ENCODE results near the gene DNAJC6.

DNAJC6 gene

DNA sequence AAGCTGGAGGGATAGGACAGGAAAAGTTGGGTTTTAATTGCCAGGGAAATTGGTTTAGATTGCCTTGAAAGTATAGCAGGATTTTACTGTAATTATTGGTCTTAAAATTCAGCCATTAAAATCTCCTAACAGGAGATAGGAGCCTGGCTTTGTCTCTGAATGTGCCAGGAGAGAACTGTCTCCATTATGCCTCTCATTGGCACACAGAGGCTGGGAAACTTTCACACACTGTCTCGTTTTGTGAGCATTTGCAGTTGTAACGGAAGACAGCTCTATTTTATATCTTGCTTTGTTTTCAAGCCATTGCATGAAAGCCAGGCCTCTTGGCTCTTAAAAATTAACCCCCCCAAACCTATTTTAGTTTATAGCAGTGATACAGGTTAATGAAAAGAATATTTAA is 12.5 kb downstream of the DNAJC6 start:
- Mint-ChIP-seq H3K27me3 (peaks cover 2% of the 10 kb centered on the region), H3K4me1 (no peaks in the 10 kb centered on the region), H3K4me3 (no peak overlapping the region), H3K36me3 (peaks cover 2% of the 10 kb centered on the region), H3K27ac (no peak overlapping the region), H3K9me3 (peaks cover 12% of the 10 kb centered on the region)

DNA sequence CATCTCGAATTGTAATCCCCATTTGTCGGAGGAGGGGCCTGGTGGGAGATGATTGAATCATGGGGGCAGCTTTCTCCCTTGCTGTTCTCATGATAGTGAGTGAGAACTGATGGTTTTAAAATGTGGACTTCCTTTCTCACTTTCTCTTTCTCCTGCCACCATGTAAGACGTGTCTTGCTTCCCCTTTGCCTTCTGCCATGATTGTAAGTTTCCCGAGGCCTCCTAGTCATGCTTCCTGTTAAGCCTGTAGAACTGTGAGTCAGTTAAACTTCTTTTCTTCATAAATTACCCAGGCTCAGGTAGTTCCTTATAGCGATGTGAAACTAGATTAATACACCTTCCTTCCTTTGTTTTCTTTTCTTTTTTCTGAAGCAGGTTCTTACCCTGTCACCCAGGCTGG is 13.9 kb downstream of the DNAJC6 start:
- Mint-ChIP-seq H3K9me3 (peaks cover 12% of the 10 kb centered on the region), H3K27ac (no peak overlapping the region), H3K36me3 (peaks cover 2% of the 10 kb centered on the region), H3K4me3 (no peak overlapping the region), H3K4me1 (no peaks in the 10 kb centered on the region), H3K27me3 (peaks cover 6% of the 10 kb centered on the region)

DNA sequence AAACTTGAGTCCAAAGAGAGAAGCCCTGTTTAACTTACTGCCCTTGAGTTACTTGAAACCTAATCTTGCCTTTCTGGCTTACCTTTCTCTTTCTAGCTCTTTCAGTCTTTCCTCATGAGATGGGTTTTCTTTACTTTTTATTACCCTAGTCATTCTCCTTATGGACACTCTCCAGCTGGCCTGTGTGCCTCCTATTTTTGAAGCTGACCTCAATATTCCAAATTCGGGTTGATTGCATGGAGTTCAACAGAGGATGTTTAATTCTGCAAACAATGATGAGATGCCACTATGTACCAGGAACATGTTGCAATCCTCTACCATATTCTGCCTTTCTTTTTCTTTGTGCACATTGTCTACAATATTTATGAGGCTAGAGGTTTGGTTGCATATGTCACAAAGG is 20.7 kb downstream of the DNAJC6 start:
- Mint-ChIP-seq H3K4me1 (no peaks in the 10 kb centered on the region), H3K27ac (no peak overlapping the region), H3K27me3 (peaks cover 13% of the 10 kb centered on the region), H3K4me3 (no peak overlapping the region), H3K9me3 (no peaks in the 10 kb centered on the region), H3K36me3 (no peaks in the 10 kb centered on the region)

DNA sequence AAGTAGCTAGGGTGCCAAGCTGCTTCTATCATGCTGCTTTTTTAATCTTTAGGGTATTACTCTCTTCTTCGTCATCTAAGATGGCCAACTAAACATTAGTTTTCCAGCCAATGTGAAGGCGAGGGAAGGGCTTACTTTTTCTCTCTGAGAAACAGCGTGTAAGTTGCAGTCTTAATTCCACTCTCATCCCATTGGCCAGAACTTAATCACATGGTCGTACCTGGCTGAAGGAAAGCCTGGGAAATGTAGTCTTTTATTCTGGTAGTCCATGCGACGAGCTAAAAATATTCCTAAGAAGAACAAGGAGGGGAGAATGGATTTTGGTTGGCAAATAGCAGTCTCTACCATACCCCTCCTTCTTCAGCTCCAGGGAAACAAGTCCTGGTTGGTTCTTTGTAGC is 21.5 kb downstream of the DNAJC6 start:
- no peak overlapping the region for H3K4me3 Mint-ChIP-seq
- peaks cover 13% of the 10 kb centered on the region for H3K27me3 Mint-ChIP-seq
- no peaks in the 10 kb centered on the region for H3K4me1 Mint-ChIP-seq
- H3K27ac Mint-ChIP-seq: no peak overlapping the region
- no peaks in the 10 kb centered on the region for H3K36me3 Mint-ChIP-seq
- H3K9me3 Mint-ChIP-seq: peaks cover 4% of the 10 kb centered on the region

DNA sequence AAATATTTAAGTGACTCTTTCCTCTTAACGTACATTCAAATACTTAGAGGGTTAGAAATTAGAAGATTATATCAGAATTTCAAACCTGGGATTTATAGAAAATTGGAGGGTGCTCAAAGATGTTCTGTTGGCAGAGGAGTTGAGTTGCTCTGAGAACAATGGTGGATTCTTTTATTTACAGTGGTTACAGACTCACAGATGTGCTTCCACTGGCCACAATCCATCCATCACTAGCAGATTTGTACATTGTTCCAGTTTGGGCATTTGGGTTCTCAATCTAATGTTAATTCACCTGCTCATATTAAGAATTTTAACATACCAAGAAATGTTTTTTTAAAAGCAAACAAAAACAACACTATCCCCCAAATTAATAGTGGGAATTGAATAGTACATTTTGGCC is 23.5 kb downstream of the DNAJC6 start:
- H3K4me1 Mint-ChIP-seq: no peaks in the 10 kb centered on the region
- peaks cover 4% of the 10 kb centered on the region for H3K9me3 Mint-ChIP-seq
- H3K27me3 Mint-ChIP-seq: peaks cover 7% of the 10 kb centered on the region
- no peak overlapping the region for H3K27ac Mint-ChIP-seq
- no peaks in the 10 kb centered on the region for H3K36me3 Mint-ChIP-seq
- no peak overlapping the region for H3K4me3 Mint-ChIP-seq

DNA sequence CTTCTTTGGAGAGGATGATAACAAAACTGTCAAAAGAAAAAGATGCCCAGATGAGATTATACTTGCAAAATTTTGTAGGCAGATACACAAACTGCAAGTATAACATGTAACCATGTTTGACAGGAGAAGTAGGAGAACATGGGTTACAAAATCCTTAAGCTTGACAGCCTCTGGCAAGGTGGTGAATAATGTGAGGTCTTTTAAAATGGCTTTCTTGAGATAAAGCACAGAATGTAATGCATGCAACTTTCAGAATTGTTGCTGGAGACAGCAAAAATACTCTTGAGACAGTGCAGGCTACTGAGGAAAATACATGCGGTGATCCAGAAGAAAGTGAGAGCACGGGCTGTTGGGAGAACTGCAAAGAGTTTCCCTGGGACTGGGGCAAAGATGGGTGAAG is 24.7 kb downstream of the DNAJC6 start:
- peaks cover 6% of the 10 kb centered on the region for H3K27me3 Mint-ChIP-seq
- H3K4me1 Mint-ChIP-seq: no peaks in the 10 kb centered on the region
- H3K36me3 Mint-ChIP-seq: no peaks in the 10 kb centered on the region
- H3K4me3 Mint-ChIP-seq: no peak overlapping the region
- peaks cover 4% of the 10 kb centered on the region for H3K9me3 Mint-ChIP-seq
- no peak overlapping the region for H3K27ac Mint-ChIP-seq

DNA sequence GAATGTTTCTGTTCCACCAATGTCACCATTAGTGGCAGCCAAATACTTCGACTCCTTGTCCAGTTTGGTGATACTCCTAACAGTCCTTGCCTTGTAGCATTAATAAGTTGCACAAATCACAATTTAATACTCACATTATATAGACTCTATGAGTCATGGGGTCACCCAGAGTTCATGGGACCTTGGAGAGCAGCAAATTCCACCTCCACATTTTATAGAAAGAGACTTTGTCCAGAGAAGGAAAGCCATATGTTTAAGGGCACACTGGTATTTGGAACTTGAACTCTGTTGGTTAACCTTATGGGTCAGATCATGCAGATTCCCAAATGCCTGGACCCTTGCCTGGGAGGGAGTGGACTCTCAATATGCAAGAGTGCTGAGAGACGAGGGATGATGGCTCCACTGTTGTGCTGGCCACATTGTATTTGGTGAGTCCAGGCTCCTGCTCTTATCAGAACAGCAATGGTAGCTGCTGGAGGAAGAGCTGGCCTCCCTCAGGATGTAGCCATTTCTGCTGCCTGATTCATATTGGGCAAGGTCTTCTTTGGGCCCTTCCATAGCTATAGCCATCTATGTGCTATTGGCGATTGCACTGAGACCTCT is 30.6 kb downstream of the DNAJC6 start:
- Mint-ChIP-seq H3K4me3 (no peak overlapping the region), H3K36me3 (no peaks in the 10 kb centered on the region), H3K27ac (no peak overlapping the region), H3K27me3 (no peaks in the 10 kb centered on the region), H3K4me1 (no peaks in the 10 kb centered on the region), H3K9me3 (peaks cover 4% of the 10 kb centered on the region)

DNA sequence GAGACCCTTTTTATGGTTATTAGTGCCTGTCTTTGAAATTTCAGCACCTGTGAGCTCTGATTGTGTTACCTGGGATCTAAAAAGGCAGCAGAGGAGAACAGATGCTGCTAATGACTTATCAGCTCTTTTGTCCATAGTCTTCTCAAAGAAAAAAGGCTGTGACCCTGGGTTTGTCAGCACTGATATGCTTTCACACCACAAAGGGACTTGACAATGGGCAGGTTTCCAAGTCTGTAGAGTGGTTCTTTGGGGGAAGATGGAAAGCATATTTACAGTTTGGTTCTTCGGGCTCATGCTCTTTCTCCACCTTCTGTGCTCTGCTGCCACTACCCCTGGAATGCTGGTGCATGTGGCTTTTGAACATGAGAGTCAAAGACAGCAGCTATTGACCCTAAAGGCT is 32.0 kb downstream of the DNAJC6 start:
- H3K9me3 Mint-ChIP-seq: no peaks in the 10 kb centered on the region
- H3K36me3 Mint-ChIP-seq: no peaks in the 10 kb centered on the region
- H3K4me3 Mint-ChIP-seq: no peak overlapping the region
- no peaks in the 10 kb centered on the region for H3K4me1 Mint-ChIP-seq
- H3K27ac Mint-ChIP-seq: no peak overlapping the region
- H3K27me3 Mint-ChIP-seq: peaks cover 1% of the 10 kb centered on the region

DNA sequence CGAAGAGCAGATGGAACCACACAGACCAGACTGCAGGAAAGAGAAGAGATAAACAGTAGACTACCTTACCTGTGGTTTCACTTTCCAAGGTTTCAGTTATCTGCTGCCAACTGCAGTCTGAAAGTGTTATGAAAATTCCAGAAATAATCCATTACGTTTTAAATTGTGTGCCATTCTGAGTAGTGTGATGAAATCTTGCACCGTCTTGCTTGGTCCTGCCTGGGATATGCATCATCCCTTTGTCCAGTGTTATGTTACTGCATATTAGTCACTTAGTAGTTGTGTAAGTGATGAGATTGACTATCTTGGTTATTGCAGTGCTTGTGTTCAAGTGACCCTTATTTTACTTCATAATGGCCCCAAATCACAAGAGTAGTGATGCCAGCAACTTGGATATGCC is 33.9 kb downstream of the DNAJC6 start:
- Mint-ChIP-seq H3K4me3 (no peak overlapping the region), H3K27ac (no peak overlapping the region), H3K4me1 (no peaks in the 10 kb centered on the region), H3K9me3 (no peaks in the 10 kb centered on the region), H3K36me3 (no peaks in the 10 kb centered on the region), H3K27me3 (peaks cover 1% of the 10 kb centered on the region)

DNA sequence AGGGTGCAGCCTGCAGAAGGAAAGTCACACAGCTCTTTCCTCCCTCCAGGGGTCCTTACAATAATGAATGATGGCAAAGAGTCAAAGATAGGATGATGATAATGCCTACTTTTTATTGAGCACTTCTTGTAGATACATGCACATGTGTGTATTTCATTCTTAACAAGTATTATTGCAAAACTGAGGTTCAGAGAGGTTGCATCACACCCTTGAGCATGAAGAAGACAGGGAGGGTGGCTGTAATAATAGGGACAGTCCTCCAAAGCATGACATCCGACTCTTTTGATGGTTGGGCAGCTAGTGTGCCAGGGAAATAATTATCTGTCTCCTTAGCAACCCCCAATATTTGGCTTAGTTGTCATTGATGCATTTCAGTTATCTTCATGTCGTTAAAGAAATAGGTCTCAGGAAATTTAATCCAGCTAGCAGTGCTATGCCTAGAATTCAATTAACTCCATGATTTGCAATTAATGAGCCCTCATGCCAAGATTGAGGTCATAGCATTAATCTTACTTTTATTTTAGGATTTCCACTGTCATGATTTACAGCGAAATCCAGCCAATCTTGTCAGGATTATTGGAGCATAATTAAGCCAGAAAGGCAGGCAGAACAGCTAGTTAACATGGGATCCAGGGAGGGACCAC is 35.0 kb downstream of the DNAJC6 start:
- Mint-ChIP-seq H3K27ac (no peak overlapping the region), H3K27me3 (peaks cover 1% of the 10 kb centered on the region), H3K9me3 (no peaks in the 10 kb centered on the region), H3K36me3 (no peaks in the 10 kb centered on the region), H3K4me1 (no peaks in the 10 kb centered on the region), H3K4me3 (no peak overlapping the region)

DNA sequence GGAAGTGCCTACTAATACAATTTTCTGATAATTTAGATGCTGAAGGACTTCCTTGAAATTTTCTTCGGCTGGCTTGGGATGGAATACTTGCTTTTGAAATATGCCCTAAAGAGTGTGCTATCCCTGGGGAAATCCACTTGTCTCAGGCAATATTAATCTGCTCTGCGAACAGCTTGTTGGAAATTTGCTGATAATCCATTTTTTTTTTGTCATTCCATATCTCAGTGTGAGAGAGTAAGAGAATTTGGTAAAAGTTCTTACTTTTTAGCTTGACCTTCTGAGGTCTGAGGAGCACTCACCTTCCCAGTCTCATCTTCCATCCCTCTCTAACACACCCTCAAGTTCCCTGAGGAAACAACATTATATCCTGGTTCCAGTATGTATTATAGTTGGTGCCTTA is 36.8 kb downstream of the DNAJC6 start:
- H3K36me3 Mint-ChIP-seq: peaks cover 2% of the 10 kb centered on the region
- no peaks in the 10 kb centered on the region for H3K4me1 Mint-ChIP-seq
- H3K4me3 Mint-ChIP-seq: no peak overlapping the region
- H3K27me3 Mint-ChIP-seq: peaks cover 1% of the 10 kb centered on the region
- H3K9me3 Mint-ChIP-seq: no peaks in the 10 kb centered on the region
- no peak overlapping the region for H3K27ac Mint-ChIP-seq

DNA sequence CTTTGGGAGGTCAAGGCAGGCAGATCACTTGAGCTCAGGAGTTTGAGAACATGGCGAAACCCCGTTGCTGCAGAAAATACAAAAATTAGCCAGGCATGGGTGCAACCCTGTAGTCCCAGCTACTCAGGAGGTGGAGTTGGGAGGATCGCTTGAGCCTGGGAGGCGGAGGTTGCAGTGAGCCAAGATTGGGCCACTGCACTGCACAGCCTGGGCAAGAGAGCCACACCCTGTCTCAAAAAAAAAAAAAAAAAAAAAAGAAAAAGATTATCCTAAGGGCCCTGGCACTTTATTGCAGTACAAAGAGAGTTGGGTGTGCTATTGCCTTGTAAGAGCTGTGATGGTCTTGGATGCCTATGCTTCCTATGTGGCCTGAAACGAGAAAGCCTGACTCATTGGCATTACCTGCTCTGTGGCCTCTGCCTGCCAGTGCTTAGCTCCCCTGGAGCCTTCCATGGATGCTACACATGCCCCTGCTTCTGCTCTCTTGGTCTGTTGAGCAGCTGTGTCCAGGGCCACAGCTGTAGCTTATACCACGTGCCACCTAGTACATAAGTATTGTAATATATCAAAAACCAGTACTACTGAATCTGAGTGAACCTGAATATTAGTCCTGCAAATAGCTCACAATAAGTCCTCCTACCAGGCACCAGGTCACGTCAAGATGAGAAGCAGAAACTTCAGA is 45.8 kb downstream of the DNAJC6 start:
- H3K36me3 Mint-ChIP-seq: peaks cover 2% of the 10 kb centered on the region
- H3K27ac Mint-ChIP-seq: no peak overlapping the region
- H3K27me3 Mint-ChIP-seq: peaks cover 3% of the 10 kb centered on the region
- H3K4me1 Mint-ChIP-seq: no peaks in the 10 kb centered on the region
- no peak overlapping the region for H3K4me3 Mint-ChIP-seq
- H3K9me3 Mint-ChIP-seq: no peaks in the 10 kb centered on the region

DNA sequence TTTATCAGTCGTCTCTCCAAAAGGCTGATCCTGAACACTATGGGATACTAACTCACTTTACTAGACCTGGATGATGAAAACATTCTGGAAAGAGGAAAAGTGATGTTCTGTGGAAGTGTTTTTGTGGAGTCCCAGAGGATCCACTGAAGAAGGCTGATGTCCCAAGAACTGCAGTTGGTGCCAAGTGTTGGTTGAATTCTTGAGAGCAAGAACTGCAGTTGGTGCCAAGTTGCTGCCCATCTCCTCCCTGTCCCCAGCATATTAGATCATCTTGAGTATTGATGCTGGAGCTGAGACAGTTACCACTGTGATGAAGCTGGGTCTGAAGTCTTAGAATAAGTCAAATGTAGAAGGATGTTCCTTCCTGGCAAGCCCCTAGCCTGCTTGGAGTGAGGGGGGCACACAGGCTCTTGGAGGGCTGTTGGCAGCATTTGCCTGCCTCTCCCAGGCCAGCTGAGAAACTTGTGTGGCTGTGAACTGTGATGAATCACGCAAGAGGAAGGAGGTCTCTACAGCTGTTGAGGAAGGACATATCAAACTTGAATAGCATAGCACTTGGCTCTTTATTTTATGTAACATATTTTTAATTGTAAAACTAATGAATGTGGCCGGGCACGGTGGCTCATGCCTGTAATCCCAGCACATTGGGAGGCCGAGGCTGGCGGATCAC is 48.1 kb downstream of the DNAJC6 start:
- no peak overlapping the region for H3K4me3 Mint-ChIP-seq
- no peaks in the 10 kb centered on the region for H3K4me1 Mint-ChIP-seq
- H3K27me3 Mint-ChIP-seq: peaks cover 3% of the 10 kb centered on the region

DNA sequence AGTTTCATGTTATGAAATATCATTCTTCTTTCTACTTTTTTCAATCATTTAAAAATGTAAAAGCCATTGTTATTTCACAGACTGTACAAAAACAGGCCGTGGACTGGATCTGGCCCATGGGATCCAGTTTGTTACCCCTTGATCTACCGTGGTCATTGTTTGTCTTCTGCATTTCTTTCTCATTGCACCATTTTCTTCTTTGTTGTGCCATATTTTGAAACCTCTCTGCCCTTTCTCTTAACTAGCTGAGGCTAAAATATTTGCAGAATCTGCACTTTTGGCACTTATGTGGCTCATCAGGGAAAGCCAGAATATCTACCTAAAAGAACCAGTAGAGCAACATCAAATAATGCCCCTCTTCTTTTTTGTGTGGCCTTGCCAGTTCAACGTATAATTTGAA is 50.5 kb downstream of the DNAJC6 start:
- peaks cover 3% of the 10 kb centered on the region for H3K27me3 Mint-ChIP-seq
- H3K27ac Mint-ChIP-seq: no peak overlapping the region
- peaks cover 2% of the 10 kb centered on the region for H3K36me3 Mint-ChIP-seq
- H3K4me3 Mint-ChIP-seq: no peak overlapping the region
- no peaks in the 10 kb centered on the region for H3K9me3 Mint-ChIP-seq
- H3K4me1 Mint-ChIP-seq: no peaks in the 10 kb centered on the region

More for the DNA sequence above, 48.1 kb downstream of the DNAJC6 start:
- Mint-ChIP-seq H3K36me3 (peaks cover 2% of the 10 kb centered on the region), H3K9me3 (no peaks in the 10 kb centered on the region), H3K27ac (no peak overlapping the region)

DNA sequence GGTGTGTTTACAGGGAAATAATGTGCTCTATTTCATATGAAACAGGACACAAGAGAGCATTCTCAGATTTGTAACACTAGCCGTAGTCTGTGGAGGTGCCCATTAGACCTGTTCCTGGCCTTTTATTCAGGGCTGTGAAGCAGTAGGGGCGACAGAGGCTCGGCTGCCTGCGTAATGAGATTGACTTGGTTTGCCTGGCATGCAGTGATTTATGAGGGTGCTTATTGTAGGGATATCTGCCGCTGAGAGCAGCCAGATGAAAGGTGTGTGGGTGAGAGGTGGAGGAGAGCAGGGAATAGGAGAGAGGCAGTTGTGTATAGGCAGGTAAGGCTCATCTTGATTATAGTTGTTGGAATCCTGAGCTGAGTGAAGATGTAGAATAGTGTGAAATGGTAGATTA is 51.3 kb downstream of the DNAJC6 start:
- peaks cover 2% of the 10 kb centered on the region for H3K36me3 Mint-ChIP-seq
- H3K9me3 Mint-ChIP-seq: no peaks in the 10 kb centered on the region
- peaks cover 3% of the 10 kb centered on the region for H3K27me3 Mint-ChIP-seq
- no peak overlapping the region for H3K27ac Mint-ChIP-seq
- H3K4me1 Mint-ChIP-seq: no peaks in the 10 kb centered on the region
- H3K4me3 Mint-ChIP-seq: no peak overlapping the region

DNA sequence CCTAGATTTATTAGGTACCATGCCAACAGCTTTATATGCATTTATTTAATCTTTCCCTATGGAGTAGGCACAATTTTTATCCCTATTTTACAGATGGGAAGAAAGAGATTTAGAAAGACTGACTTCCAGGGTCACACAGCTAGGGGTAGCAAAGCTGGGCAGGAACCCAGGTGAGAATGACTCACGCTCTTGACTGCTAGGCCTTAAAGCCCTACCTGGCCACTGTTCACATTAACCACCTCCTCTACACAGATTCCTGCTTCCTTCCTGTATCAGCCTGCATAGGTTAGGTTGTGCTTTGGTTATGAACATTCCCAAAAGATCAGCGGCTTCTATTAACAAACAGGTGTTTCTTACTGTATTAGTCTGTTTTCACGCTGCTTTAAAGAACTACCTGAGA is 53.2 kb downstream of the DNAJC6 start:
- no peaks in the 10 kb centered on the region for H3K4me1 Mint-ChIP-seq
- H3K9me3 Mint-ChIP-seq: no peaks in the 10 kb centered on the region
- no peak overlapping the region for H3K4me3 Mint-ChIP-seq
- peaks cover 2% of the 10 kb centered on the region for H3K36me3 Mint-ChIP-seq
- no peak overlapping the region for H3K27ac Mint-ChIP-seq
- peaks cover 3% of the 10 kb centered on the region for H3K27me3 Mint-ChIP-seq
